ENCODE measurements around the gene JAK1.
A peak's percentile ranks its signal among the peaks of the same experiment; 100 is the strongest.

The JAK1 gene

DNA sequence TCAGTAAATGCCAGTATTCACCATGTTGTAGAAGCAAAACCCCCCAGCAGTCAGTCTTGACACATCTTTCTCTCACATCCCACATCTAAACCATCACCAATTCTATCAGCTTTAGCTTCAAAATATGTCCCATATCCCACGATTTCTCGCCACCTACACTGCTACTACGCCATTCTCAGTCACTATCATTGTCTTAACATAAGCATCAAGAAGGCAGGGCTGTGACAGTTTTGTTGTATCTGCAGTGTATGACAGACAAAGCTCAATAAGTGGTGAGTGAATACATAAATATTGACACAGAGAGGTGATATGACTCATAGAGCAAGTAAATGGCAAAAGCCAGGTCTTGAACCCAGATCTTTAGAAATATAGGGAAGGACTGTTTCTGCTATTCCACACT lies 59.9 kb downstream of the JAK1 start:
- DNase-seq (ENCODE audit: low read depth), result no peak
- TF ChIP-seq CTCF (IDR thresholded peaks at IDR 0.05; ENCODE audit: control insufficient read depth, extremely low read depth, insufficient read depth), result no peak

GRCh38 chr1:64903593-64903992 lies 62.8 kb downstream of the JAK1 start:
- no peak overlapping the region for H3K4me3 ChIP-seq (ENCODE audit: low read depth, low read length)
- no peak for TF ChIP-seq CTCF (IDR thresholded peaks at IDR 0.05; ENCODE audit: control insufficient read depth, extremely low read depth, insufficient read depth)

More for the DNA sequence above, 59.9 kb downstream of the JAK1 start:
- H3K4me3 ChIP-seq (ENCODE audit: low read depth, low read length), result no peak overlapping the region

DNA sequence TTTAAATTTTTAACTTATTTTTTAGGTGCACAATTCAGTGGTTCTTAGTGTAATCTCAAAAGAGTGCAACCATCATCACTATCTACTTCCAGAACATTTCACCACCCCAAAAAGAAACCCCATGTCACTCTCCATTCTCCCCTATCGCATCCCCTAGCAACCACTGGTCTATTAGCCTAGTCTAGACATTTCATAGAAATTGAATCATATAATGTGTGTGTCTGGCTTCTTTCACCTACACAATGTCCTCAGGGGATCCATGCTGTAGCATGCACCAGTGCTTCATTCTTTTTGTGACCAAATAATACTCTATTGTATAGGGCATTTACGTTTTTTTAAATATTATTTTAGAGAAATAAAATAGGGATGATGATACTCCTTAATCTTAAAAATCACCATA lies 64.7 kb downstream of the JAK1 start:
- no peak for TF ChIP-seq CTCF (IDR thresholded peaks at IDR 0.05; ENCODE audit: control insufficient read depth, extremely low read depth, insufficient read depth)
- no peak for DNase-seq (ENCODE audit: low read depth)
- H3K4me3 ChIP-seq (ENCODE audit: low read depth, low read length), result no peak overlapping the region

More at GRCh38 chr1:64903593-64903992, 62.8 kb downstream of the JAK1 start:
- DNase-seq (ENCODE audit: low read depth), result no peak

DNA sequence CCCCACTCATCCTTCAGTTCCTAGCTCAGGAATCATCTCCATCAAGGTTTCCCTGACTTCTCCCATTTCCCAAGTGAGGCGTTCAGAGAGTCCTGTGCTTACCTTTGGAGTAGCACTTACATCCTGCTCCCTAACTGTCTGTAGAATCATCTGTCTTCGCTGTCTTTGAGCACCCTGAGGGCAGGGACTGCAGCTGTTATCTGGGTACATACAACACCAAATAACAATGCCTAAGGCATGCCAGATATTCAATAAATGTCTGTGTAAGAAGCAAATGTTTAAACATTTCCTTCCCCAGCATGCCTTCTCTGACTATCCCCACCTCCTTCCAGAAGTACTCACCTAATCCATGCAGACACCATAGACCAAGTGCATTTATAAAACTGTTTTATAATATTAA lies 65.4 kb downstream of the JAK1 start:
- no peak for TF ChIP-seq CTCF (IDR thresholded peaks at IDR 0.05; ENCODE audit: control insufficient read depth, extremely low read depth, insufficient read depth)
- no peak overlapping the region for H3K4me3 ChIP-seq (ENCODE audit: low read depth, low read length)
- no peak for DNase-seq (ENCODE audit: low read depth)

DNA sequence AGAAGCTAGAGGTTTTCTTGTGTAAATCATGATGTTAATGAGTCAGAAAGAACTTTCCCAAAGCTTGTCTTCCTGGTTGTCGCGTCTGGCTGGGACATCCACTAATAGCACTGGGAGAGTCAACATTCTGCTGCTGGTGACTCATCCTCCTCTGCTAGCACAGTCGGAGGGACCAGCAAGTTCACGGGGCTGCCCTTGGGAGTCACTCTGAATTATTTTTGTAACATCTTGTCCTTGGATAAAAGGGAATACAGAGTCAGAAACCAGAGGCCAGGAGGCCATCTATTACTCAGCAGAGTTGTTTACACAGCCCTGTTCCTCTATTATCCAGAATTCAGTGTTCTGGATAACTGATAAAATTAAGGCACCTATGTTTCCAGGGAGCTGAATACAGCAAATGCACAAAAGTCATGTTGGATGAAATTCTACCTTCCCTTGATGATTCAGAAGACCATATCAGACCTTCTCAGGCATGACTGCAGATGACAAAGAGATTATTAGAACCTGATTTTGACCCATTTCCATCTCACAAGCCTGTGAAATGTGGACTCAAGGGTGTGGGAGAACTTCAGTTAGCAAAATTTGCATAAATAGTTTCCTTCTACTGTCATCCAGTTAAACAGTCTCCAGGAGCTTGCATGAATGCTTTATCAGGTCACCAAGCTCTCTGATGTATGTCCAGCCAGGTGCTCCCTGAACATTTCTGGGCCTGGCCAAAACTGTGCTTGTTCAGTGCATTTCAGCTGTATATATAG lies 68.1 kb downstream of the JAK1 start:
- DNase-seq (ENCODE audit: low read depth), result peak; percentile 62
- TF ChIP-seq CTCF (IDR thresholded peaks at IDR 0.05; ENCODE audit: control insufficient read depth, extremely low read depth, insufficient read depth), result no peak
- H3K4me3 ChIP-seq (ENCODE audit: low read depth, low read length), result no peak overlapping the region

GRCh38 chr1:64896551-64896950 lies 69.8 kb downstream of the JAK1 start:
- no peak for DNase-seq (ENCODE audit: low read depth)
- TF ChIP-seq CTCF (IDR thresholded peaks at IDR 0.05; ENCODE audit: control insufficient read depth, extremely low read depth, insufficient read depth), result no peak
- H3K4me3 ChIP-seq (ENCODE audit: low read depth, low read length), result no peak overlapping the region

- H3K4me3 ChIP-seq (ENCODE audit: low read depth, low read length), result no peak overlapping the region
- no peak for DNase-seq (ENCODE audit: low read depth)
Observed at GRCh38 chr1:64895500-64895899, 70.8 kb downstream of the JAK1 start.

More at GRCh38 chr1:64895500-64895899, 70.8 kb downstream of the JAK1 start:
- no peak for TF ChIP-seq CTCF (IDR thresholded peaks at IDR 0.05; ENCODE audit: control insufficient read depth, extremely low read depth, insufficient read depth)
